ENCODE data around the gene LENG8. TPM values are rescaled to one million over a fixed set of nuclear protein-coding genes. Genes with fewer than 3 reads are reported as not detected.

Gene LENG8
- total RNA-seq, 2 donors from 2014 or later: 139 to 171 TPM

DNA sequence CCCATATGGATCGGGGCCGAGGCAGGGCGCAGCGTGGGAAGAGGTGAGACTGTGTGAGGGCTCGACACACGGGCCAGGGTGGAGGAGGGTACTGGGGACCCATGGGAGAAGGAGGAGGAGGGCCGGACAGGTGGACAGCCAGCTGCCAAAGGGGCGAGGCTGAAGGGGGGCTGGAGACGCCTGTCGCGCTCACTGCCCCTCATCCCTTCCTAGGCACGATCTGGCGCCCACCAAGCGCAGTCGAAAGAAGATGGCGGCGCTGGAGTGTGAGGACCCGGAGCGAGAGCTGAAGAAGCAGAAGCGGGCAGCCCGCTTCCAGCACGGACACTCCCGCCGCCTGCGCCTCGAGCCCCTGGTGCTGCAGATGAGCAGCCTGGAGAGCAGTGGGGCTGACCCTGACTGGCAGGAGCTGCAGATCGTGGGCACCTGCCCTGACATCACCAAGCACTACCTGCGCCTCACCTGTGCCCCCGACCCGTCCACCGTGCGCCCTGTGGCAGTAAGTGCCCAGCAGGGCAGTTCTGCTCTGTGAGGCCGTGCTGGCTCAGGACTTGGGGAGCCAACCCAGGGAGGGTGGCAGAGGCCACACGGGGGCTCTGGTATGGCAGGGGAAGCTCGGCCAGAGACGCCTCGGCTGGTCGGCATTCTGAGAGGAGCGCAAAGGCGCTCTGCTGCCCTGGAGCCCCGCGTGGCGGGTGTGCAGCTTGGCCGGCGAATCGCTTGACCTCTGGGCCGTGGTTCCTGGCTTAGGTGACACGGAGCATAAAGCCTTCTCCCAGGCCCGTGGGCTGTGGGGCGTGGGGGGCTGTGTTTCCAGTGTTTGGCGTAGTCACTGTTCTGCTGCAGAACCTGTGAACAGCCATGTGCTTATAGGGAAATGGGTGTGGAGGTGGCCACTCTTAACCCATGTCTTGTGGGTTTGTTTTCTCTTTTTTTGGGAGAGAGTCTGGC is 7.7 kb downstream of the LENG8 start:
- Histone ChIP-seq H3K4me3 (ENCODE audit: low read length) (no peak overlapping the region), H3K27ac (ENCODE audit: low read depth, low read length) (no peak overlapping the region), H3K9me3 (ENCODE audit: control insufficient read depth, low read length) (no peaks in the 10 kb centered on the region), H3K9ac (ENCODE audit: extremely low read depth, low read length, poor library complexity, severe bottlenecking) (no peak overlapping the region), H3K4me1 (ENCODE audit: control insufficient read depth, insufficient read depth, low read length) (no peaks in the 10 kb centered on the region), H3K36me3 (ENCODE audit: control insufficient read depth, insufficient read depth, low read length) (peaks cover 83% of the 10 kb centered on the region), H3K27me3 (ENCODE audit: control insufficient read depth, insufficient read depth, low read length, poor library complexity, severe bottlenecking) (no peaks in the 10 kb centered on the region)
- WGBS, 2 experiments (ENCODE audit: insufficient coverage in 1 of 2, insufficient read length in 1 of 2): 96 to 97% methylated on average over 40 to 51 of the region's 51 CpGs
- Mint-ChIP-seq H3K27me3 (ENCODE audit: insufficient read depth) (no peaks in the 10 kb centered on the region), H3K4me1 (peaks cover under 1% of the 10 kb centered on the region), H3K36me3 (ENCODE audit: low read depth) (peaks cover 80% of the 10 kb centered on the region), H3K27ac (no peak overlapping the region), H3K9me3 (no peaks in the 10 kb centered on the region), H3K4me3 (no peak overlapping the region)
- TF ChIP-seq, protein P1, sequence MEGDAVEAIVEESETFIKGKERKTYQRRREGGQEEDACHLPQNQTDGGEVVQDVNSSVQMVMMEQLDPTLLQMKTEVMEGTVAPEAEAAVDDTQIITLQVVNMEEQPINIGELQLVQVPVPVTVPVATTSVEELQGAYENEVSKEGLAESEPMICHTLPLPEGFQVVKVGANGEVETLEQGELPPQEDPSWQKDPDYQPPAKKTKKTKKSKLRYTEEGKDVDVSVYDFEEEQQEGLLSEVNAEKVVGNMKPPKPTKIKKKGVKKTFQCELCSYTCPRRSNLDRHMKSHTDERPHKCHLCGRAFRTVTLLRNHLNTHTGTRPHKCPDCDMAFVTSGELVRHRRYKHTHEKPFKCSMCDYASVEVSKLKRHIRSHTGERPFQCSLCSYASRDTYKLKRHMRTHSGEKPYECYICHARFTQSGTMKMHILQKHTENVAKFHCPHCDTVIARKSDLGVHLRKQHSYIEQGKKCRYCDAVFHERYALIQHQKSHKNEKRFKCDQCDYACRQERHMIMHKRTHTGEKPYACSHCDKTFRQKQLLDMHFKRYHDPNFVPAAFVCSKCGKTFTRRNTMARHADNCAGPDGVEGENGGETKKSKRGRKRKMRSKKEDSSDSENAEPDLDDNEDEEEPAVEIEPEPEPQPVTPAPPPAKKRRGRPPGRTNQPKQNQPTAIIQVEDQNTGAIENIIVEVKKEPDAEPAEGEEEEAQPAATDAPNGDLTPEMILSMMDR (conservative IDR thresholded peaks at IDR 0.05): no peak
- DNase-seq: no peak

- no peak for DNase-seq
These were observed 9.0 kb downstream of the LENG8 start for GRCh38 chr19:54457773-54458647.

More at GRCh38 chr19:54457773-54458647, 9.0 kb downstream of the LENG8 start:
- no peaks in the 10 kb centered on the region for H3K9me3 ChIP-seq (ENCODE audit: control insufficient read depth, low read length)
- H3K27ac Mint-ChIP-seq: no peak overlapping the region
- no peaks in the 10 kb centered on the region for H3K4me1 Mint-ChIP-seq
- H3K27ac ChIP-seq (ENCODE audit: low read depth, low read length): no peak overlapping the region
- no peaks in the 10 kb centered on the region for H3K9me3 Mint-ChIP-seq
- 93 to 97% methylated on average over 26 to 42 of the region's 42 CpGs for WGBS, 2 experiments (ENCODE audit: insufficient coverage in 1 of 2, insufficient read length in 1 of 2)
- no peak overlapping the region for H3K4me3 Mint-ChIP-seq
- H3K4me3 ChIP-seq (ENCODE audit: low read length): no peak overlapping the region
- H3K36me3 ChIP-seq (ENCODE audit: control insufficient read depth, insufficient read depth, low read length): peaks cover 79% of the 10 kb centered on the region
- no peak overlapping the region for H3K9ac ChIP-seq (ENCODE audit: extremely low read depth, low read length, poor library complexity, severe bottlenecking)
- no peaks in the 10 kb centered on the region for H3K27me3 ChIP-seq (ENCODE audit: control insufficient read depth, insufficient read depth, low read length, poor library complexity, severe bottlenecking)
- H3K27me3 Mint-ChIP-seq (ENCODE audit: insufficient read depth): no peaks in the 10 kb centered on the region
- no peaks in the 10 kb centered on the region for H3K4me1 ChIP-seq (ENCODE audit: control insufficient read depth, insufficient read depth, low read length)
- H3K36me3 Mint-ChIP-seq (ENCODE audit: low read depth): peaks cover 72% of the 10 kb centered on the region
- TF ChIP-seq, protein P1 (conservative IDR thresholded peaks at IDR 0.05): no peak
